ENCODE data around the gene SLC5A4.
A peak's percentile ranks its signal among the peaks of the same experiment; 100 is the strongest.
"Not testable (repeated sequence)": the region's sequence is repeated elsewhere in the genome, so short reads cannot be mapped to it uniquely, and the experiment has no call there.

SLC5A4 gene
- 0 reads per million in 2 donors for total RNA-seq

GRCh38 chr22:32255217-32255616, at the start of gene SLC5A4:
Gene SLC5A4, minus strand, starts transcription at chr22:32255347. Its CDS starts 18 bp downstream, at chr22:32255329.
- no peak for DNase-seq

- DNase-seq = not testable (repeated sequence)
Observed at GRCh38 chr22:32293921-32294320, 38.8 kb upstream of the SLC5A4 start.

GRCh38 chr22:32286290-32286840, 31.2 kb upstream of the SLC5A4 start:
- no peak for DNase-seq

- no peak for DNase-seq
Observed at GRCh38 chr22:32281072-32281471, 25.9 kb upstream of the SLC5A4 start.

GRCh38 chr22:32275353-32275752, 20.2 kb upstream of the SLC5A4 start:
- DNase-seq = not testable (repeated sequence)

- DNase-seq = no peak
Observed at GRCh38 chr22:32271389-32271788, 16.2 kb upstream of the SLC5A4 start.

- no peak for DNase-seq
Observed at GRCh38 chr22:32270641-32271369, 15.7 kb upstream of the SLC5A4 start.

- DNase-seq = no peak
Observed at GRCh38 chr22:32269316-32269715, 14.2 kb upstream of the SLC5A4 start.

- DNase-seq = no peak
Observed at GRCh38 chr22:32267011-32267410, 11.9 kb upstream of the SLC5A4 start.

GRCh38 chr22:32265882-32266767, 11.0 kb upstream of the SLC5A4 start:
- DNase-seq = peak; percentile 62

- DNase-seq = not testable (repeated sequence)
Observed at GRCh38 chr22:32263678-32264077, 8.5 kb upstream of the SLC5A4 start.

GRCh38 chr22:32261306-32261705, 6.2 kb upstream of the SLC5A4 start:
- no peak for DNase-seq

GRCh38 chr22:32258791-32259190, 3.6 kb upstream of the SLC5A4 start:
- DNase-seq = no peak

- DNase-seq = no peak
Observed at GRCh38 chr22:32255726-32256125, 579 bp upstream of the SLC5A4 start.

- DNase-seq = no peak
Observed at GRCh38 chr22:32249231-32249630, 5.9 kb downstream of the SLC5A4 start.

GRCh38 chr22:32248276-32248675, 6.9 kb downstream of the SLC5A4 start:
- DNase-seq = no peak

GRCh38 chr22:32246166-32246565, 9.0 kb downstream of the SLC5A4 start:
- DNase-seq = no peak

- no peak for DNase-seq
Observed at GRCh38 chr22:32245042-32245441, 10.1 kb downstream of the SLC5A4 start.

GRCh38 chr22:32244547-32244946, 10.6 kb downstream of the SLC5A4 start:
- no peak for DNase-seq

GRCh38 chr22:32240461-32240860, 14.7 kb downstream of the SLC5A4 start:
- no peak for DNase-seq

- DNase-seq = no peak
Observed at GRCh38 chr22:32237906-32238305, 17.2 kb downstream of the SLC5A4 start.

- DNase-seq = no peak
Observed at GRCh38 chr22:32236970-32237369, 18.2 kb downstream of the SLC5A4 start.

GRCh38 chr22:32233091-32233490, 22.1 kb downstream of the SLC5A4 start:
- DNase-seq = no peak
